Transverse colon (tissue), 4 donors: ENCODE results near the gene TENM4. TPM values are rescaled to one million over a fixed set of nuclear protein-coding genes. Genes with fewer than 3 reads are reported as not detected.
A peak's percentile ranks its signal among the peaks of the same experiment; 100 is the strongest.
"Not testable (repeated sequence)": the region's sequence is repeated elsewhere in the genome, so short reads cannot be mapped to it uniquely, and the experiment has no call there.

Experiments
- DNase-seq: peaks from one replicate; pipeline ENCODE4 v3.0.0-alpha.2; 2019
- H3K27ac ChIP-seq, 4 donors: fragments of 200-600 bp; sonication (generic); 2 replicates each; pipeline ENCODE4 v1.5.1; 2016 to 2018; ENCODE audit warnings: inconsistent platforms in 4 of 4
- H3K27me3 ChIP-seq: fragments of 200-600 bp; sonication (generic); 2 replicates; pipeline ENCODE4 v1.5.1; 2017; ENCODE audit warnings: inconsistent platforms
- H3K36me3 ChIP-seq, 4 donors: fragments of 200-600 bp; sonication (generic); 2 replicates each; pipeline ENCODE4 v1.5.1; 2017 to 2019; ENCODE audit warnings: inconsistent platforms in 4 of 4
- H3K4me1 ChIP-seq, 4 donors: fragments of 200-600 bp; sonication (generic); 2 replicates each; pipeline ENCODE4 v1.5.1; 2017 to 2020; ENCODE audit warnings: inconsistent platforms in 4 of 4
- H3K4me3 ChIP-seq, 4 donors: fragments of 200-600 bp; sonication (generic); 1 replicate in 1 of 4; 2 replicates in 3 of 4; pipeline versions ENCODE4 v1.5.1 to v1.6.1; 2017 to 2019; ENCODE audit warnings: inconsistent platforms in 4 of 4
- H3K9me3 ChIP-seq, 2 donors: fragments of 200-600 bp; sonication (generic); 2 replicates each; pipeline ENCODE4 v1.5.1; 2017 to 2019; ENCODE audit warnings: inconsistent platforms in 2 of 2
- EP300 ChIP-seq: sonication (generic); formaldehyde crosslinking; IDR thresholded peaks from one replicate; pipeline ENCODE4 v1.6.1; 2017; ENCODE audit warnings: antibody characterized with exemption, low read depth
- POLR2A ChIP-seq: fragments of 450-650 bp; IDR thresholded peaks from one replicate; pipeline ENCODE4 v1.6.1; 2016; ENCODE audit warnings: antibody characterized with exemption, mild to moderate bottlenecking, moderate library complexity
- POLR2AphosphoS5 ChIP-seq, 3 donors: sonication (generic); formaldehyde crosslinking; IDR thresholded peaks; one replicate each; pipeline ENCODE4 v1.6.1; 2016; ENCODE audit warnings: antibody characterized with exemption in 3 of 3
- WGBS, 2 donors: methylation state at CpG; one replicate each; pipeline ENCODE4 v1.1.5; 2018; ENCODE audit warnings: low coverage in 1 of 2; 5-methylcytosine and 5-hydroxymethylcytosine counted together
- in situ Hi-C, 4 donors: fragments of 200-750 bp; cut with MboI; loops; one replicate each; pipeline versions ENCODE4 v1.15.0 to v1.15.1; 2017; ENCODE audit warnings: low sequenced_read_pairs in 3 of 4, low pct_ligation_motif_present in 1 of 4, low pct_unique_long_range_greater_than_20kb in 1 of 4
- intact Hi-C: fragments of 100-400 bp; cut with DNase I; formaldehyde crosslinking; loops from one replicate; pipeline ENCODE4 v1.15.1; 2023; ENCODE audit warnings: low total_unique reads
- total RNA-seq, 4 donors: library from RNA; depleted of rRNA; stranded (reverse); fragments of >200 nt; gene quantifications; one replicate each; pipeline ENCODE4 v1.1.0, GENCODE V29; 2016
- TF ChIP-seq, protein P1 (sequence below), 5 experiments: fragments of 200-600 bp in 3 of 5; fragments of 450-650 bp in 2 of 5; sonication (generic) in 3 of 5; IDR thresholded peaks; 1 replicate in 2 of 5; 2 replicates in 3 of 5; pipeline ENCODE4 v1.5.1; 2016 to 2017; ENCODE audit warnings: antibody characterized with exemption in 5 of 5, inconsistent platforms in 3 of 5, mild to moderate bottlenecking in 2 of 5, moderate library complexity in 1 of 5

TENM4 gene
- total RNA-seq, 4 donors from 2014 or later, result 0.14 to 0.79 (median 0.39) TPM

DNA sequence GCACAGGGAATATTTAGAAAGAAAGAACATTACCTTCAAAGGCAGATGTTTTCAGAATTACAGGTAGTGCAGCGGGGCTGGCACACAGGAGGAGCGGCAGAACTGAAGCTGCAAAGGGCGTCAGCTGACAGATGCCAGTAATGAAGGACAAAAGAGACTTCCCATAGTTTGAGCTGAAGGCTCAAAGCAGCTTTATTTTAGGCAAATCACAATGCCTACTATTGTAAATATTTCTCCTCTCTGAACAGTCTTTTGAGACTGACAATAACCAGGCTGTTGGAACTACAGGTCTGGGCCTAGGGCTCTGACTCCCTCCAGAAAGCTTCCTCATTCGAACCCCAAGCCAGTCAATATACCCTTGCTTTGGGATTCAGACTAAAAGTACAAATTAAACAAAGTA is 609.3 kb downstream of the TENM4 start:
- TF ChIP-seq EP300, result no peak
- TF ChIP-seq POLR2AphosphoS5 (IDR thresholded peaks at IDR 0.05), result no peak
- TF ChIP-seq, protein P1, sequence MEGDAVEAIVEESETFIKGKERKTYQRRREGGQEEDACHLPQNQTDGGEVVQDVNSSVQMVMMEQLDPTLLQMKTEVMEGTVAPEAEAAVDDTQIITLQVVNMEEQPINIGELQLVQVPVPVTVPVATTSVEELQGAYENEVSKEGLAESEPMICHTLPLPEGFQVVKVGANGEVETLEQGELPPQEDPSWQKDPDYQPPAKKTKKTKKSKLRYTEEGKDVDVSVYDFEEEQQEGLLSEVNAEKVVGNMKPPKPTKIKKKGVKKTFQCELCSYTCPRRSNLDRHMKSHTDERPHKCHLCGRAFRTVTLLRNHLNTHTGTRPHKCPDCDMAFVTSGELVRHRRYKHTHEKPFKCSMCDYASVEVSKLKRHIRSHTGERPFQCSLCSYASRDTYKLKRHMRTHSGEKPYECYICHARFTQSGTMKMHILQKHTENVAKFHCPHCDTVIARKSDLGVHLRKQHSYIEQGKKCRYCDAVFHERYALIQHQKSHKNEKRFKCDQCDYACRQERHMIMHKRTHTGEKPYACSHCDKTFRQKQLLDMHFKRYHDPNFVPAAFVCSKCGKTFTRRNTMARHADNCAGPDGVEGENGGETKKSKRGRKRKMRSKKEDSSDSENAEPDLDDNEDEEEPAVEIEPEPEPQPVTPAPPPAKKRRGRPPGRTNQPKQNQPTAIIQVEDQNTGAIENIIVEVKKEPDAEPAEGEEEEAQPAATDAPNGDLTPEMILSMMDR (IDR thresholded peaks at IDR 0.05), result no peak
- TF ChIP-seq POLR2A, result no peak
- WGBS, 2 donors, result 88 to 100% methylated on average over 1 to 4 of the region's 4 CpGs
- in situ Hi-C loops (no loop called here), intact Hi-C loops (no loop called here)
- no peaks in the 10 kb centered on the region for H3K9me3 ChIP-seq
- H3K27me3 ChIP-seq, result no peaks in the 10 kb centered on the region
- H3K4me3 ChIP-seq, result no peak overlapping the region
- no peaks in the 10 kb centered on the region for H3K36me3 ChIP-seq
- DNase-seq, result no peak
- H3K4me1 ChIP-seq, result no peaks in the 10 kb centered on the region
- no peak overlapping the region for H3K27ac ChIP-seq

DNA sequence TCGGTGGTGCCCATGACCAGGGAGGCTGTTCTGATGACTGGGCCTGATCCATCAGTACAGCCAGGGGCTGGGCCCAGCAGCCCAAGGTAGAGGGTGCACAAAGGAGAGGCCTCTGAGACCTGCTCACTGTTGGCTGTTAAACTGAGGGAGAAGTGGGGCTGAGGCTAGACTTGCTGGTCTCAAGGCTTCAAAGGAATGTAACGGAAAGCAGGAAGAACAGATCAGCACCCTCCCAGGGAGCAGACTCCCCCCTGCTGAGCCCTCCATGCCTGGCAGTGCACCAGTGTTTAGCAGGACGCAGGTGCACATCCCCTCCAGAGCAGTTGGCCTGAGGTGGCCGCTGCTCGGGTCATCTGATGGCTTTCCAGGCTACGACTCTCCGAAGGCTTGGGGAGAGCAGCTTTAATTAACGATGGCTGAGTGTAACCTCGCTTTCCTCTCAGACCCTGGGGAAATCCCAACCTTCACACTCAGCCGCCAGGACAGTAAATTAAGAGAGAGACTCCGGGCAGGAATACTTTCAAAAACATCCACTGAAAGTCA is 610.5 kb downstream of the TENM4 start:
- intact Hi-C loops (no loop called here), in situ Hi-C loops (no loop called here)
- Histone ChIP-seq H3K9me3 (no peaks in the 10 kb centered on the region), H3K27me3 (no peaks in the 10 kb centered on the region), H3K4me1 (no peaks in the 10 kb centered on the region), H3K36me3 (no peaks in the 10 kb centered on the region), H3K27ac (no peak overlapping the region), H3K4me3 (no peak overlapping the region)
- 80 to 92% methylated on average over 2 to 11 of the region's 11 CpGs for WGBS, 2 donors
- DNase-seq, result no peak
- no peak for TF ChIP-seq EP300
- TF ChIP-seq POLR2AphosphoS5 (IDR thresholded peaks at IDR 0.05), result no peak
- TF ChIP-seq, protein P1 (IDR thresholded peaks at IDR 0.05), result no peak
- no peak for TF ChIP-seq POLR2A

DNA sequence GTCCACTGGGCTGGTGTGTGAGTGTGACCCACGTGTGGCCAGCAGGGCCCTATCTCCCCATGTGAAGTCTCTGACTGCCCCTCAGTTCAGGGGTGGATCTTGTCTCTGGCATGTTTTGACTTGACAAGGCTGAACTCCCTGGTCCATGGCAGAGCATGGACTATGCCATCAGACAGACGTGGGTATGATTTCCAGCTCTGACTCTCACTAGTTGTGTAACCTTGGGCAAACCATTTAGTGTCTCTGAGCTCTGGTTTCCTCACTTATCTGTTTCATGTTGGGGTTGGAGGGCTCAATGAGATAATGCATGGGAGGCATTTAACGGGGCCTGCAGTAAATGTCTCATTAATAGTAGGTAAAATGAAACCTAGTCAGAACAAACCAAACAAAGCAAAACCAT is 611.7 kb downstream of the TENM4 start:
- no peaks in the 10 kb centered on the region for H3K27me3 ChIP-seq
- no peak for DNase-seq
- H3K4me1 ChIP-seq, result no peaks in the 10 kb centered on the region
- H3K9me3 ChIP-seq, result no peaks in the 10 kb centered on the region
- TF ChIP-seq POLR2A (no peak), POLR2AphosphoS5 (IDR thresholded peaks at IDR 0.05) (no peak), EP300 (no peak)
- TF ChIP-seq, protein P1 (IDR thresholded peaks at IDR 0.05), result no peak
- in situ Hi-C loops, result no loop called here
- WGBS, 2 donors, result 84% methylated on average over 3 of the region's 3 CpGs; no CpG with 5 or more reads in 1 of the 2 donors
- peak overlapping the region in 1 of 4 donors; percentile 14 for H3K27ac ChIP-seq
- no peak overlapping the region for H3K4me3 ChIP-seq
- no peaks in the 10 kb centered on the region for H3K36me3 ChIP-seq
- intact Hi-C loops, result no loop called here

DNA sequence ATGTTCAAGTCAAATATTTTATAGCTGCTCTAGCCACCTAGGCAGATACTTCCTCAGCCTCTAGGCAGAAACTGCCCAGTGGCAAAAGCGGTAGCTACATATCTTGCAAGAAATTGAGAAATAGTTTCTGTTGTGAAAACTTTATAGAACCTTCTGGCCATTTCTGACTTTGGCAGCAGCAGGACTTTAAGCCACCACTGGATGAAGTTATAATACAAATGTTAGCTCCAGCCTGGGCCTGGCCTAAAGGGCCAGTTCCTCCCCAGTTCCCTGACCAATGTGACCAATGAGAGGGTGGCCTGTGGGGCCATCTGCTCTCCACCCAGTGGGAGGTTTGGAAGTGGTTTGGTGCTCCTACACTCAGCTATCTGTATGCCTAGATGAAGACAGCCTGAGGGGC is 612.2 kb downstream of the TENM4 start:
- DNase-seq, result no peak
- TF ChIP-seq EP300 (no peak), POLR2A (no peak)
- TF ChIP-seq, protein P1 (IDR thresholded peaks at IDR 0.05), result no peak
- intact Hi-C loops (no loop called here), in situ Hi-C loops (no loop called here)
- H3K4me3 ChIP-seq, result no peak overlapping the region
- H3K9me3 ChIP-seq, result no peaks in the 10 kb centered on the region
- H3K27me3 ChIP-seq, result no peaks in the 10 kb centered on the region
- H3K4me1 ChIP-seq, result no peaks in the 10 kb centered on the region
- WGBS, 2 donors, result 83 to 100% methylated on average over 1 of the region's 1 CpG
- peak overlapping the region in 1 of 4 donors; percentile 14 for H3K27ac ChIP-seq
- H3K36me3 ChIP-seq, result no peaks in the 10 kb centered on the region

DNA sequence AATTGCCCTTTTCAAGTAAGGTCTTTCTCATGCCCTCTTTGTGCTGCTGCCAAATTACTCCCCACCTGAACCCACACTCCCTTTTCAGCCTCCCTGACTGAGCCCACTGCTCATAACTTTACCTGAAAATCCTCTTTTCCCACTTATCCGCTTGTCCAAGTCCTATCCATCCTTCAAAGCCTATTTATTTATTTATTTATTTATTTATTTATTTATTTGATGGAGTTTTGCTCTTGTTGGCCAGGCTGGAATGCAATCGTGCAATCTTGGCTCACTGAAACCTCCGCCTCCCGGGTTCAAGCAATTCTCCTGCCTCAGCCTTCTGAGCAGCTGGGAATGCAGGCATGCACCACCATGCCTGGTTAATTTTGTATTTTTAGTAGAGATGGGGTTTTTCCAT is 613.5 kb downstream of the TENM4 start:
- DNase-seq, H3K36me3 ChIP-seq, H3K4me1 ChIP-seq, H3K4me3 ChIP-seq, intact Hi-C loops, H3K9me3 ChIP-seq, in situ Hi-C loops, H3K27ac ChIP-seq, H3K27me3 ChIP-seq: not testable (repeated sequence)
- WGBS, 2 donors, result 82 to 91% methylated on average over 4 of the region's 4 CpGs
